Measurements from ENCODE around the gene CFB. TPM values are rescaled to one million over a fixed set of nuclear protein-coding genes. Genes with fewer than 3 reads are reported as not detected.

The CFB gene
- total RNA-seq, 2 donors from 2014 or later: 65.5 to 126 TPM

DNA sequence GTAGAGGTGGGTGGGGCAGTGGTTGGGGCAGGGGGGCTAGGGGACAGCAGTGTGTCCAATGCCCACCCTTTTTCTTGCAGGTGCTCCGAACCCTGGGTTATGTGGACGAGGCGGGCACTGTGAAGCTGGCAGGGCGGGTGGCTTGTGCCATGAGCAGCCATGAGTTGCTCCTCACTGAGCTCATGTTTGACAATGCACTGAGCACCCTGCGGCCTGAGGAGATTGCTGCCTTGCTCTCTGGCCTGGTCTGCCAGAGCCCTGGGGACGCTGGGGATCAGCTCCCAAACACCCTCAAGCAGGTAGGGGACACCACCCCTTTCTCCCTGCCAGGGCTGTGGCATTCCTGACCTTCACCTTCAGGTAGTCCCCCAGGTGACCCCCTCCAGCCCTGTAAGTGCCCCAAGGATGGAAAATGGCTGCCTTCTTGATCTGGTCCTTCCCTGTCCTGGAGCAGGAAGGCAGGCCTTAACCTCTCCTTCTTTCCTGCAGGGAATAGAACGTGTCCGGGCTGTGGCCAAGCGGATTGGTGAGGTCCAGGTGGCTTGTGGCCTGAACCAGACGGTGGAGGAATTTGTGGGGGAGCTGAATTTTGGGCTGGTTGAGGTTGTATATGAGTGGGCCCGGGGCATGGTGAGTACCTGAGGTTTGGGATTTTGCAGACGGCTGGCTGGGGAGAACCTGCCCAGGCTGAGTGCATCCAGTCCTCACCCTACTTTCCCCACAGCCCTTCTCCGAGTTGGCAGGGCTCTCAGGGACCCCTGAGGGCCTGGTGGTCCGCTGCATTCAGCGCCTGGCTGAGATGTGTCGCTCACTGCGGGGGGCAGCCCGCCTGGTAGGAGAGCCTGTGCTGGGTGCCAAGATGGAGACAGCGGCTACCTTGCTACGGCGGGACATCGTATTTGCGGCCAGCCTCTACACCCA, 23.2 kb downstream of the CFB start:
- Histone ChIP-seq H3K27me3 (no peaks in the 10 kb centered on the region), H3K36me3 (peaks cover 57% of the 10 kb centered on the region), H3K4me1 (peaks cover 0 to 34% of the 10 kb centered on the region in 2 donors), H3K4me3 (no peak overlapping the region), H3K27ac (no peak overlapping the region), H3K9me3 (no peaks in the 10 kb centered on the region)
- TF ChIP-seq, protein P1, sequence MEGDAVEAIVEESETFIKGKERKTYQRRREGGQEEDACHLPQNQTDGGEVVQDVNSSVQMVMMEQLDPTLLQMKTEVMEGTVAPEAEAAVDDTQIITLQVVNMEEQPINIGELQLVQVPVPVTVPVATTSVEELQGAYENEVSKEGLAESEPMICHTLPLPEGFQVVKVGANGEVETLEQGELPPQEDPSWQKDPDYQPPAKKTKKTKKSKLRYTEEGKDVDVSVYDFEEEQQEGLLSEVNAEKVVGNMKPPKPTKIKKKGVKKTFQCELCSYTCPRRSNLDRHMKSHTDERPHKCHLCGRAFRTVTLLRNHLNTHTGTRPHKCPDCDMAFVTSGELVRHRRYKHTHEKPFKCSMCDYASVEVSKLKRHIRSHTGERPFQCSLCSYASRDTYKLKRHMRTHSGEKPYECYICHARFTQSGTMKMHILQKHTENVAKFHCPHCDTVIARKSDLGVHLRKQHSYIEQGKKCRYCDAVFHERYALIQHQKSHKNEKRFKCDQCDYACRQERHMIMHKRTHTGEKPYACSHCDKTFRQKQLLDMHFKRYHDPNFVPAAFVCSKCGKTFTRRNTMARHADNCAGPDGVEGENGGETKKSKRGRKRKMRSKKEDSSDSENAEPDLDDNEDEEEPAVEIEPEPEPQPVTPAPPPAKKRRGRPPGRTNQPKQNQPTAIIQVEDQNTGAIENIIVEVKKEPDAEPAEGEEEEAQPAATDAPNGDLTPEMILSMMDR (IDR thresholded peaks at IDR 0.05): no peak
- DNase-seq (ENCODE audit: low spot score): no peak

DNA sequence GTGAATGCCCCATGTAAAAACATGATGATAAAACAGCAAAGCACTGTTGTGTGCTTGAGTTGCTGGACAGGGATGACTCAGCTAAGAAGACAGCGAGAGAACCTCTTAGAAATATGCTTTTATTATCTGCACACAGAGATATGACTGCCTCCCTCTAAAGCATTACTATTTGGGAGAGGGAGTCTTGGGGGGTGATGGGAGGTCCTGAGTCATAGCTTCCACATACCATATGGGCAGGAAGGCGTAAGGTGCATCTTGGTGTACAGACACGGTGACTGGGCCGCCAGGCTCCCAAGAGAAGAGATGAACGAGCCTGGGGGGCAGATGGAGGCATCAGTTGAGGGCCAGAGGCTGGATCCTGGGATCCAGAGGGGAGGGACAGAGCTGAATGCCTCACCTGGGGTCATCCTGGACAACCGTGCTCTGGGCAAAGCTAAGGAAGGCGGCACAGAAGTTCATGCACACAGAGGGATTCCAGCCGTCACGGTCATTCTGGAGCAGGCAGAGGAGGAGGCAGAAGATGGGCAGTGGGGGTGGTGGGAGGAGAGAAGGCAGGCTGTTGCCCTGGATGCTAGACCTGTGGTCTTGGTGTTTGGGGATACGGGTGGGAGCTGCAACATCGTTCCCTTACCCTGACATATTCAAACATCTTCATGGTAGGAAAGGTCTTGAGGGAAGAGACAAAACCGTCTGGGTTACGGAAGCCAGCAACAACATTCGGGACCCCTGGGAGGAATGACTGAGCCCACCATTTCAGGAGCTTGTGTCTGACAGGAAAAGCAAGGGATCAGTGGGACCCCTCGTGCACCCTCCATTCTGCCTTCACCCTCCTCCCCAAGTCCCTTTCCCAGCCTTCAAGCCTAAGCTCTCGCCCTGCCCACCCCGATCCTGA, 24.1 kb downstream of the CFB start:
- Histone ChIP-seq H3K4me3 (no peak overlapping the region), H3K4me1 (peaks cover 0 to 34% of the 10 kb centered on the region in 2 donors), H3K36me3 (peaks cover 51% of the 10 kb centered on the region), H3K9me3 (no peaks in the 10 kb centered on the region), H3K27ac (peak overlapping the region in 1 of 2 donors; percentile 98), H3K27me3 (no peaks in the 10 kb centered on the region)
- TF ChIP-seq, protein P1 (IDR thresholded peaks at IDR 0.05): no peak
- DNase-seq (ENCODE audit: low spot score): no peak

DNA sequence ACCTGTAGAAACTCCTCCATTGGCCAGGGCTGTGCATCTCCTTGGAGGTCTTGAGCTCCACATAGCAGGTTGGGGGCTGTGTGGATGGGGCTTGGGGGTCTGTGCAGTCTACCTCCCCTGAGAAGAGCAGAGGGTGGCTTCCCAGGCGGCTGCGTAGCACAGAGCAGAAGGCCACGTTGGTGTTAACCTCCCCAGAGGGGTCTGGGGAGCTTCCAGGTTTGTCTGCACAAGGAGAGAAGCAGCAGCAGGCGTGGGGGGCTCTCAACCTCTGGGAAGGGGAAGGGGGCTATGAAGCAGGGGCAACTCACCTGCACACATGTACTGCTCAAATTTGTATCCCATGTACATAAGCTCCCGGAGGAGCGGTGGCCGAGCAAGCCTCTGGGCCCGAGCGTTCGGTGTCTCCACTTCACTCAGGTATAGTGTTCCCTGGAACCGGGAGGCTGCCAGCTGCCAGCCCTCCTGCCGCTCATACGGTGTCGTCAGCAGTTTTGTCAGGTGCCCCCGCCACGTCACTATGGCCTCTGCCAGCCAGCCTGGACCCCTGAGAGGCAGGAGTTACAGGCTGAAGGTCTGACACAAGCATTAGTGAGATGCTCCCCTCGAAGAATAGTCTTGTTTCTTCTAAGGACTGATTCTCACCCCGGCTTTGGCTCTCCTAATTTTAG, 24.8 kb downstream of the CFB start:
- Histone ChIP-seq H3K36me3 (peaks cover 48% of the 10 kb centered on the region), H3K4me1 (peaks cover 0 to 34% of the 10 kb centered on the region in 2 donors), H3K27ac (peak overlapping the region; percentile 96 to 98), H3K27me3 (no peaks in the 10 kb centered on the region), H3K4me3 (peak overlapping the region; percentile 80 to 82), H3K9me3 (no peaks in the 10 kb centered on the region)
- TF ChIP-seq, protein P1 (IDR thresholded peaks at IDR 0.05): no peak
- DNase-seq (ENCODE audit: low spot score): no peak

DNA sequence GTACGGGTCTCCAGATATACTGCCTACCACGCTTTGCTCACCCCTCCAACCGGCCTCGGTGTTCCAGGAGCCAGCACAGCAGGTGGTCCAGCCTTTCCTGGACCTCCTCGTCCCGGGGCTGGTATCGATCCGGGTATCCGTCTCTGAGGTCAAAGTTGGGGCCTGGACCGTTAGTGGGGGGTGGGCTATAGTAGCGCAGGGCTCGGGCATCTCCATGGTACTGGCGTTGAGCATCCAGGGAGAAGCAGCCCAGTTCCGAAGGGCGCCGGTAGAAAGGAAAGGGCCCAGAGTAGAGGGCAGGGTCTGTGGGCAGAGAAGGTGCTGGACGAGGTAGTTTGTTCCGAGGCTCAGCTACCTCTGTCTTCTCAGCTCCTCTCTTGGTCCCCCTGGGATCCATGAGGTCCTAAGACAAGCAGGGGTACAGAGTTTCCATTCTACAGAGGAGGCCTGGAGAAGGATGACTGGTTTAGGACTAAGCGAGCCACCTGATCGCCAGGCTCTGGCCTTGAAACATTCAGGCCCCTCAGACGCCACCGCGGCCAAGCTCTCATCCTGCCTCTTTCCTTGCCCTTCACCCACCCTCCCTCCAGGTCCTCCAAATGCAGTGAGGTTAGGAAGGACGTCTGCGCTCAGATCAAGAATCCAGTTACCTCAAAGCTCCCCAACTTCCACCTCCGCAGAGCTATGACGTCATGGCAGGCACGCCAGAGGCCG, 25.5 kb downstream of the CFB start:
- H3K9me3 ChIP-seq: no peaks in the 10 kb centered on the region
- DNase-seq (ENCODE audit: low spot score): no peak
- no peaks in the 10 kb centered on the region for H3K27me3 ChIP-seq
- peak overlapping the region; percentile 80 to 82 for H3K4me3 ChIP-seq
- H3K4me1 ChIP-seq: peaks cover 0 to 34% of the 10 kb centered on the region in 2 donors
- peaks cover 42% of the 10 kb centered on the region for H3K36me3 ChIP-seq
- TF ChIP-seq, protein P1 (IDR thresholded peaks at IDR 0.05): no peak
- peak overlapping the region; percentile 96 to 98 for H3K27ac ChIP-seq
